H1 (cell line): ENCODE measurements around the gene KRT8. TPM values are rescaled to one million over a fixed set of nuclear protein-coding genes. Genes with fewer than 3 reads are reported as not detected.

ENCODE experiments used
- CTCF ChIA-PET: fragments of 300-600 bp; sonication (Branson Sonifier 250); formaldehyde crosslinking; loops from one replicate; lab custom pipeline; 2021; ENCODE audit not compliant: partially characterized antibody; lab: Charles Lee
- POLR2A ChIA-PET: fragments of 300-600 bp; sonication (Branson Sonifier 250); formaldehyde crosslinking; loops from one replicate; lab custom pipeline; 2021; ENCODE audit warnings: inconsistent platforms; ENCODE audit not compliant: partially characterized antibody; lab: Charles Lee
- DNase-seq, 2 experiments: peaks; one replicate each; pipeline versions ENCODE4 v3.0.0 to v3.0.0-alpha.2; 2010 to 2022; ENCODE audit warnings: low spot score in 2 of 2, low read depth in 1 of 2, mixed read lengths in 1 of 2
- FAIRE-seq: peaks from 2 replicates; lab custom pipeline; 2011; peaks lifted over from hg19 to GRCh38; lab: Jason Lieb, UNC
- H2AFZ ChIP-seq: 2 replicates; pipeline ENCODE4 v1.8.1; 2012; ENCODE audit warnings: low read length, inconsistent platforms
- H2AK5ac ChIP-seq: 2 replicates; pipeline ENCODE4 v1.6.1; 2013; ENCODE audit warnings: low read depth, low read length
- H2BK120ac ChIP-seq: replicated peaks from 2 replicates; pipeline ENCODE3; 2013; ENCODE audit warnings: low read depth, low read length, inconsistent platforms
- H2BK12ac ChIP-seq: 2 replicates; pipeline ENCODE4 v1.6.1; 2013; ENCODE audit warnings: low read depth, low read length
- H2BK15ac ChIP-seq: 2 replicates; pipeline ENCODE4 v1.6.1; 2013; ENCODE audit warnings: low read length
- H2BK20ac ChIP-seq: 2 replicates; pipeline ENCODE4 v1.6.1; 2013; ENCODE audit warnings: low read length
- H2BK5ac ChIP-seq: 2 replicates; pipeline ENCODE4 v1.6.1; 2013; ENCODE audit warnings: low read depth, low read length
- H3K14ac ChIP-seq: 2 replicates; pipeline ENCODE4 v1.6.1; 2013; ENCODE audit warnings: inconsistent platforms; ENCODE audit not compliant: insufficient read length
- H3K18ac ChIP-seq: 2 replicates; pipeline ENCODE4 v1.6.1; 2013; ENCODE audit warnings: low read length; ENCODE audit errors: extremely low read depth
- H3K23ac ChIP-seq: 2 replicates; pipeline ENCODE4 v1.6.1; 2013; ENCODE audit warnings: inconsistent platforms; ENCODE audit not compliant: insufficient read length
- H3K23me2 ChIP-seq: 2 replicates; pipeline ENCODE4 v1.6.1; 2013; ENCODE audit warnings: low read depth, low read length
- H3K27ac ChIP-seq: 2 replicates; pipeline ENCODE4 v1.6.1; 2011; ENCODE audit warnings: low read depth, low read length, inconsistent platforms
- H3K27me3 ChIP-seq, 4 experiments: replicated peaks in 1 of 4; 1 replicate in 1 of 4; 2 replicates in 3 of 4; pipeline versions ENCODE4 v1.6.1 to v1.8.1; 2011 to 2013; ENCODE audit warnings: low read length in 3 of 4, mild to moderate bottlenecking in 3 of 4, inconsistent platforms in 2 of 4, mixed read lengths in 2 of 4, moderate library complexity in 1 of 4; ENCODE audit not compliant: control insufficient read depth in 3 of 4, insufficient read depth in 3 of 4; ENCODE audit errors: extremely low read depth in 1 of 4
- H3K36me3 ChIP-seq, 4 experiments: 2 replicates each; pipeline versions ENCODE4 v1.6.1 to v1.8.1; 2011 to 2013; ENCODE audit warnings: mild to moderate bottlenecking in 4 of 4, low read length in 3 of 4, moderate library complexity in 2 of 4, control low read depth in 1 of 4, inconsistent platforms in 1 of 4; ENCODE audit not compliant: insufficient read depth in 4 of 4, control insufficient read depth in 2 of 4
- H3K4ac ChIP-seq: replicated peaks from 2 replicates; pipeline ENCODE3; 2013; ENCODE audit warnings: low read length, low read depth, mixed read lengths, inconsistent platforms; ENCODE audit not compliant: insufficient read length
- H3K4me1 ChIP-seq, 4 experiments: replicated peaks in 1 of 4; 1 replicate in 1 of 4; 2 replicates in 3 of 4; pipeline versions ENCODE4 v1.6.1 to v1.8.1; 2011 to 2013; ENCODE audit warnings: low read length in 3 of 4, inconsistent platforms in 2 of 4, mixed read lengths in 1 of 4; ENCODE audit not compliant: insufficient read depth in 4 of 4, control insufficient read depth in 3 of 4
- H3K4me2 ChIP-seq, 2 experiments: 2 replicates each; pipeline versions ENCODE4 v1.6.1 to v1.8.1; 2011 to 2013; ENCODE audit warnings: low read depth in 2 of 2, low read length in 2 of 2, control low read depth in 1 of 2, inconsistent platforms in 1 of 2, mild to moderate bottlenecking in 1 of 2; ENCODE audit not compliant: insufficient read depth in 1 of 2
- H3K4me3 ChIP-seq, 4 experiments: fragments of 200-600, 300-600 bp in 1 of 4; sonication (generic), shearing (Covaris generic), sonication (Bioruptor Twin) in 1 of 4; 2 replicates each; pipeline versions ENCODE4 v1.5.1 to v1.8.1; 2011 to 2016; ENCODE audit warnings: low read length in 4 of 4, low read depth in 3 of 4, control low read depth in 2 of 4, inconsistent platforms in 2 of 4, mild to moderate bottlenecking in 2 of 4, mixed read lengths in 1 of 4, moderate library complexity in 1 of 4; ENCODE audit not compliant: insufficient read depth in 2 of 4; ENCODE audit errors: extremely low read depth in 1 of 4
- H3K56ac ChIP-seq: replicated peaks from 2 replicates; pipeline ENCODE3; 2013; ENCODE audit warnings: low read depth, mild to moderate bottlenecking, mixed read lengths, low read length, inconsistent platforms; ENCODE audit not compliant: insufficient read length
- H3K79me1 ChIP-seq: 2 replicates; pipeline ENCODE4 v1.6.1; 2013; ENCODE audit warnings: low read depth, low read length, control low read depth
- H3K79me2 ChIP-seq, 2 experiments: 2 replicates each; pipeline versions ENCODE4 v1.6.1 to v1.8.1; 2012 to 2013; ENCODE audit warnings: low read length in 2 of 2, mild to moderate bottlenecking in 2 of 2, inconsistent platforms in 1 of 2; ENCODE audit not compliant: insufficient read depth in 2 of 2, control insufficient read depth in 1 of 2
- H3K9ac ChIP-seq, 4 experiments: replicated peaks in 1 of 4; 1 replicate in 1 of 4; 2 replicates in 3 of 4; pipeline versions ENCODE4 v1.6.1 to v1.8.1; 2011 to 2013; ENCODE audit warnings: low read depth in 3 of 4, low read length in 3 of 4, control low read depth in 2 of 4, mild to moderate bottlenecking in 2 of 4, moderate library complexity in 2 of 4, inconsistent platforms in 1 of 4; ENCODE audit errors: extremely low read depth in 1 of 4
- H3K9me3 ChIP-seq, 2 experiments: 2 replicates each; pipeline versions ENCODE4 v1.6.1 to v1.8.1; 2012 to 2013; ENCODE audit warnings: mild to moderate bottlenecking in 2 of 2, moderate library complexity in 2 of 2, control low read depth in 1 of 2, inconsistent platforms in 1 of 2, low read depth in 1 of 2, low read length in 1 of 2, mixed read lengths in 1 of 2; ENCODE audit not compliant: insufficient read depth in 2 of 2
- H4K20me1 ChIP-seq, 2 experiments: replicated peaks in 1 of 2; 2 replicates each; pipeline versions ENCODE3 to v1.8.1; 2011 to 2013; ENCODE audit warnings: inconsistent platforms in 2 of 2, low read length in 2 of 2, mild to moderate bottlenecking in 1 of 2; ENCODE audit not compliant: insufficient read depth in 2 of 2, control insufficient read depth in 1 of 2
- H4K5ac ChIP-seq: 2 replicates; pipeline ENCODE4 v1.6.1; 2013; ENCODE audit warnings: low read length, low read depth, mixed read lengths, inconsistent platforms; ENCODE audit not compliant: insufficient read length
- H4K8ac ChIP-seq: 2 replicates; pipeline ENCODE4 v1.8.0; 2013; ENCODE audit warnings: mild to moderate bottlenecking, moderate library complexity, low read length, inconsistent platforms; ENCODE audit not compliant: insufficient read depth; ENCODE audit errors: extremely low read depth
- H4K91ac ChIP-seq: replicated peaks from 2 replicates; pipeline ENCODE3; 2013; ENCODE audit warnings: low read length, mixed read lengths, inconsistent platforms; ENCODE audit not compliant: insufficient read length
- CHD1 ChIP-seq: IDR thresholded peaks from 2 replicates; pipeline ENCODE4 v1.6.1; 2012; ENCODE audit warnings: low read depth, low read length, improper control_type of control experiment
- WGBS, 2 experiments: shearing (Covaris generic) in 1 of 2; methylation state at CpG; one replicate each; pipeline versions ENCODE4 v1.1.6 to v1.1.7; 2013 to 2015; ENCODE audit warnings: low lambda C conversion rate in 2 of 2, mixed read lengths in 2 of 2, inconsistent platforms in 1 of 2, low coverage in 1 of 2, missing lambda C conversion rate in 1 of 2; ENCODE audit not compliant: insufficient replicate concordance in 2 of 2, insufficient coverage in 1 of 2, insufficient read length in 1 of 2; ENCODE audit errors: extremely low coverage in 1 of 2, missing lambda C conversion rate in 1 of 2; 5-methylcytosine and 5-hydroxymethylcytosine counted together
- polyA plus RNA-seq, 7 experiments: library from polyadenylated mRNA; depleted of rRNA in 3 of 7; stranded (reverse) in 5 of 7; unstranded in 2 of 7; fragments of >200 nt in 5 of 7; fragments of 200-250 nt in 2 of 7; gene quantifications; 1 replicate in 5 of 7; 2 replicates in 1 of 7; 4 replicates in 1 of 7; pipeline versions ENCODE4 v1.2.1 to v1.2.3, GENCODE V29; 2011 to 2013; ENCODE audit warnings: missing spikeins in 2 of 7, mixed read lengths in 2 of 7
- total RNA-seq: library from RNA; stranded (reverse); fragmentation: NEBNext Ultra II Directional; extraction: Animal tissue kit (Norgen Biotek cat#: 25700); gene quantifications from 2 replicates; pipeline ENCODE4 v1.2.1, GENCODE V29; 2021

KRT8 gene
- total and polyA plus RNA-seq, 2 of the 8 experiments (the other 6 are each of a cell fraction or from before 2014, with no cell fraction given): 280 to 290 TPM

- Histone ChIP-seq H2AFZ (no peak overlapping the region), H2BK5ac (peak overlapping the region; percentile 38; the same call in 1 of the 2 replicates), H3K36me3 (no peaks in the 10 kb centered on the region), H3K4ac (no peak overlapping the region), H3K4me1 (peaks cover 16 to 32% (median 25%) of the 10 kb centered on the region in 4 experiments), H3K27ac (no peak overlapping the region), H3K14ac (no peak overlapping the region), H3K56ac (no peak overlapping the region), H3K79me1 (no peaks in the 10 kb centered on the region; the same call in 1 of the 2 replicates), H3K79me2 (no peaks in the 10 kb centered on the region), H2BK20ac (peak overlapping the region; percentile 90; the same call in 1 of the 2 replicates), H3K4me2 (no peak overlapping the region), H4K20me1 (no peaks in the 10 kb centered on the region), H3K23me2 (peaks cover 4% of the 10 kb centered on the region), H4K5ac (no peak overlapping the region), H2BK120ac (no peak overlapping the region), H4K91ac (no peak overlapping the region), H3K4me3 (no peak overlapping the region), H4K8ac (no peak overlapping the region), H3K23ac (no peak overlapping the region), H3K27me3 (no peaks in the 10 kb centered on the region), H2BK15ac (peak overlapping the region; percentile 3; the same call in 1 of the 2 replicates), H2AK5ac (peak overlapping the region; percentile 0), H2BK12ac (peak overlapping the region; percentile 7; the same call in 1 of the 2 replicates), H3K9ac (no peak overlapping the region), H3K18ac (0 out of 2 replicates have a peak overlapping the region, but pooled peaks have one; percentile 10), H3K9me3 (no peaks in the 10 kb centered on the region)
- CTCF ChIA-PET: interaction anchor here (0.9 to 16.1 kb wide), 10 partner anchors 8 to 547 kb away, joined by 3 to 314 read pairs (median 12); partner anchors contain the start of genes KRT18 and KRT8
- DNase-seq: no peak
- POLR2A ChIA-PET: interaction anchor here (0.8 to 7.6 kb wide), 9 partner anchors 9 to 47 kb away, joined by 3 to 39 read pairs (median 5); partner anchors contain the start of gene KRT8
- no peak for TF ChIP-seq CHD1
- no peak for FAIRE-seq
- WGBS, 2 experiments: 95% methylated on average over 3 of the region's 3 CpGs; no CpG with 5 or more reads in 1 of the 2 experiments
Observed at GRCh38 chr12:52942901-52943181, 38.0 kb upstream of the KRT8 start.
